ENCODE measurements around the gene OLA1. TPM values are rescaled to one million over a fixed set of nuclear protein-coding genes. Genes with fewer than 3 reads are reported as not detected.

OLA1 gene
- 46.9 and 63.0 TPM in 2 replicates for polyA plus RNA-seq (2012; rRNA removed)
- polyA plus RNA-seq (2012; cell fraction: cytosol; rRNA removed), result 84.3 and 112 TPM in 2 replicates
- polyA plus RNA-seq (2012; cell fraction: nucleus; rRNA removed), result 9.7 and 27.0 TPM in 2 replicates

DNA sequence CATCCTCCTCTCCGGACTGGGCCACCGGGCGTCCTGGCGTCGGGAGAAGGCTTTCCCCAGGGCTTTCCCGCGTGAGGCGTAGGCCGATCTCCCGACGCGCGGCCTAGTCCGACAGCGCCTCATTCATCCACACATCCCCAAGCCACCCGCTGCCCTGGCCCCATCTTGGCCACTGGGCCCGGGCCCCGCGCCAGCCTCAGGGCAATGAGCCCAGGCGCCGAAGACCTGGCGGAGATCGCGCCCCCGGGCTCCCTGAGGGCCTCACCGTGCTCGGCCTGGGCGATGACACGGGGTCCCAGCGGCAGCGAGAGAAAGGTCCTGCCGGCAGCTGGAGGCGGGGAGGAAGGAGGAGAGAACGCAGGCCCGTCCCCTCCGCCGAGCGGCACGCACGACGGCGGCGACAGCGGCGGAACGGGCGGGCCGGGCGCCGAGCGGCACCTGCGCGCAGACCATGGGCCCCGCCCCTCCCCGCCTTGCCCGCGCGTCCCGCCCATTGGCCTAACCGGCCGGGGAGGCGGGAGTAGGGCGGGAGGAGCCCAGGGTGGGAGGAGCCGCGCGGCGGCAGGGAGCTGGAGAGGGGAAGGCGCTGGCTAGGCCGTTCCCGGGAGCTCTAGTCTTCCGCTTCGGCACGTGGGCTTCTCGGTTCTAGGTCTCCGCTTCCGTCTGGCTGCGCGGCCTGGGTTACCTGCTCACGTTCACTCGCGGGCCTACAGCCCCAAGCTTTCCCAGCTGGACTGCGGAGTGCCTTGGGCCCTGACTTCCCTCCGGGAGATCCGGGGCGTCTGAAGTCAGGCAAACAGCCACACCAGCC, at the start of gene OLA1:
OLA1 (minus strand) TSS at position 346 of the 811 bp plus-strand sequence. CDS start 1,717 bp downstream, outside the sequence.
- Histone ChIP-seq H2AFZ (ENCODE audit: low read depth) (peak within 1 kb of the TSS; percentile 96), H3K79me2 (ENCODE audit: insufficient read depth) (peaks cover 48% of the 10 kb centered on the region), H3K4me1 (ENCODE audit: control insufficient read depth in 1 of 2, insufficient read depth in 2 of 2, low read depth in 1 of 2, low read length in 1 of 2) (peaks cover 0 to 8% of the 10 kb centered on the region in 2 experiments; a peak in 1 of 4 replicates), H3K27ac (ENCODE audit: low read depth in 2 of 2, low read length in 1 of 2) (peak within 1 kb of the TSS; percentile 63 to 84; a peak in 3 of 4 replicates), H4K20me1 (ENCODE audit: insufficient read depth) (no peaks in the 10 kb centered on the region), H3K4me3 (ENCODE audit: low read depth in 2 of 2, low read length in 1 of 2) (peak within 1 kb of the TSS; percentile 81 to 82), H3K4me2 (peak within 1 kb of the TSS; percentile 86), H3K9ac (peak within 1 kb of the TSS; percentile 78), H3K9me2 (no peaks in the 10 kb centered on the region), H3F3A (replicated peaks; ENCODE audit: insufficient read depth) (no peaks in the 10 kb centered on the region), H3K36me3 (replicated peaks in 1 of 2; ENCODE audit: control insufficient read depth in 1 of 2, insufficient read depth in 2 of 2, low read length in 1 of 2) (peaks cover 14 to 24% of the 10 kb centered on the region in 2 experiments), H3K27me3 (ENCODE audit: insufficient read depth) (no peaks in the 10 kb centered on the region), H3K9me3 (no peaks in the 10 kb centered on the region)
- 3% methylated on average over 12 of the region's 85 CpGs for WGBS (ENCODE audit: low lambda C conversion rate)
- ChIA-PET CTCF (interaction anchor here (1.0 to 1.6 kb wide), 3 partner anchors 13 to 69 kb away, joined by 3 to 4 read pairs (median 3); no protein-coding TSS in a partner anchor), POLR2A (interaction anchor here (1.2 kb wide), 1 partner anchor 13 kb away, joined by 3 read pairs; no protein-coding TSS in a partner anchor)
- peak; percentile 99 for DNase-seq
- TF ChIP-seq POLR2AphosphoS5 (IDR thresholded peaks at IDR 0.05; ENCODE audit: low read depth, low read length), result peak; percentile 92
- peak; percentile 67; the same call in 1 of the 2 replicates for TF ChIP-seq TAF1 (IDR thresholded peaks at IDR 0.05; ENCODE audit: borderline replicate concordance, low read depth, low read length)
- TF ChIP-seq JUND (IDR thresholded peaks at IDR 0.05), result no peak
- TF ChIP-seq, protein P1, sequence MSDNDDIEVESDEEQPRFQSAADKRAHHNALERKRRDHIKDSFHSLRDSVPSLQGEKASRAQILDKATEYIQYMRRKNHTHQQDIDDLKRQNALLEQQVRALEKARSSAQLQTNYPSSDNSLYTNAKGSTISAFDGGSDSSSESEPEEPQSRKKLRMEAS (IDR thresholded peaks at IDR 0.05; ENCODE audit: low read depth), result peak; percentile 97
- no peak for TF ChIP-seq FOSL2 (IDR thresholded peaks at IDR 0.05; ENCODE audit: borderline replicate concordance, low read depth)
- TF ChIP-seq, protein P2, sequence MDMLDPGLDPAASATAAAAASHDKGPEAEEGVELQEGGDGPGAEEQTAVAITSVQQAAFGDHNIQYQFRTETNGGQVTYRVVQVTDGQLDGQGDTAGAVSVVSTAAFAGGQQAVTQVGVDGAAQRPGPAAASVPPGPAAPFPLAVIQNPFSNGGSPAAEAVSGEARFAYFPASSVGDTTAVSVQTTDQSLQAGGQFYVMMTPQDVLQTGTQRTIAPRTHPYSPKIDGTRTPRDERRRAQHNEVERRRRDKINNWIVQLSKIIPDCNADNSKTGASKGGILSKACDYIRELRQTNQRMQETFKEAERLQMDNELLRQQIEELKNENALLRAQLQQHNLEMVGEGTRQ (IDR thresholded peaks at IDR 0.05; ENCODE audit: borderline replicate concordance, low read depth, low read length), result no peak
- TF ChIP-seq ZBTB33 (IDR thresholded peaks at IDR 0.05; ENCODE audit: borderline replicate concordance, low read depth), result no peak
- TF ChIP-seq, protein P3, sequence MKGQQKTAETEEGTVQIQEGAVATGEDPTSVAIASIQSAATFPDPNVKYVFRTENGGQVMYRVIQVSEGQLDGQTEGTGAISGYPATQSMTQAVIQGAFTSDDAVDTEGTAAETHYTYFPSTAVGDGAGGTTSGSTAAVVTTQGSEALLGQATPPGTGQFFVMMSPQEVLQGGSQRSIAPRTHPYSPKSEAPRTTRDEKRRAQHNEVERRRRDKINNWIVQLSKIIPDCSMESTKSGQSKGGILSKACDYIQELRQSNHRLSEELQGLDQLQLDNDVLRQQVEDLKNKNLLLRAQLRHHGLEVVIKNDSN (IDR thresholded peaks at IDR 0.05; ENCODE audit: borderline replicate concordance, low read depth), result peak; percentile 47; the same call in 1 of the 2 replicates
- TF ChIP-seq, protein P4, sequence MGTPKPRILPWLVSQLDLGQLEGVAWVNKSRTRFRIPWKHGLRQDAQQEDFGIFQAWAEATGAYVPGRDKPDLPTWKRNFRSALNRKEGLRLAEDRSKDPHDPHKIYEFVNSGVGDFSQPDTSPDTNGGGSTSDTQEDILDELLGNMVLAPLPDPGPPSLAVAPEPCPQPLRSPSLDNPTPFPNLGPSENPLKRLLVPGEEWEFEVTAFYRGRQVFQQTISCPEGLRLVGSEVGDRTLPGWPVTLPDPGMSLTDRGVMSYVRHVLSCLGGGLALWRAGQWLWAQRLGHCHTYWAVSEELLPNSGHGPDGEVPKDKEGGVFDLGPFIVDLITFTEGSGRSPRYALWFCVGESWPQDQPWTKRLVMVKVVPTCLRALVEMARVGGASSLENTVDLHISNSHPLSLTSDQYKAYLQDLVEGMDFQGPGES (IDR thresholded peaks at IDR 0.05; ENCODE audit: low read depth, low read length), result 0 out of 2 replicates have a peak, but pooled peaks have one; percentile 23
- TF ChIP-seq NRF1 (IDR thresholded peaks at IDR 0.05; ENCODE audit: low read depth, low read length), result peak; percentile 65
- peak; percentile 41; the same call in 1 of the 2 replicates for TF ChIP-seq ELF1 (IDR thresholded peaks at IDR 0.05)
- TF ChIP-seq CHD2 (IDR thresholded peaks at IDR 0.05; ENCODE audit: low read length, partially characterized antibody), result peak; percentile 30
- TF ChIP-seq MXI1 (IDR thresholded peaks at IDR 0.05; ENCODE audit: low read depth, low read length), result peak; percentile 89
- no peak for TF ChIP-seq RFX5 (IDR thresholded peaks at IDR 0.05; ENCODE audit: low read length)
- 0 out of 2 replicates have a peak, but pooled peaks have one; percentile 10 for TF ChIP-seq SIN3A (IDR thresholded peaks at IDR 0.05; ENCODE audit: borderline replicate concordance, low read depth, low read length)
